ENCODE results near the gene GAS2L2. TPM values are rescaled to one million over a fixed set of nuclear protein-coding genes. Genes with fewer than 3 reads are reported as not detected.

GAS2L2 gene
- total RNA-seq, 1 experiment from 2014 or later: 0.15 TPM

- Mint-ChIP-seq H3K27me3 (ENCODE audit: low read depth) (no peaks in the 10 kb centered on the region), H3K9me3 (no peaks in the 10 kb centered on the region), H3K36me3 (peaks cover 30% of the 10 kb centered on the region), H3K4me1 (no peaks in the 10 kb centered on the region), H3K27ac (no peak overlapping the region), H3K4me3 (no peak overlapping the region)
- ATAC-seq (no peak), DNase-seq (ENCODE audit: low spot score) (no peak)
- TF ChIP-seq FOXJ3 (CRISPR knock-in tag; IDR thresholded peaks at IDR 0.05; ENCODE audit: borderline replicate concordance): no peak
- CTCF ChIA-PET: no interaction called here
- POLR2A ChIA-PET: no interaction called here
Observed at GRCh38 chr17:35708951-35709350, 44.1 kb downstream of the GAS2L2 start.

- H3K4me3 Mint-ChIP-seq: no peak overlapping the region
- ChIA-PET POLR2A (no interaction called here), CTCF (interaction anchor here (0.5 to 0.9 kb wide), 2 partner anchors 33 to 39 kb away, joined by 3 read pairs; no protein-coding TSS in a partner anchor)
- H3K36me3 Mint-ChIP-seq: peaks cover 30% of the 10 kb centered on the region
- H3K27me3 Mint-ChIP-seq (ENCODE audit: low read depth): no peaks in the 10 kb centered on the region
- no peak for DNase-seq (ENCODE audit: low spot score)
- no peaks in the 10 kb centered on the region for H3K9me3 Mint-ChIP-seq
- no peak overlapping the region for H3K27ac Mint-ChIP-seq
- no peak for ATAC-seq
- TF ChIP-seq ZNF219 (CRISPR knock-in tag; IDR thresholded peaks at IDR 0.05; ENCODE audit: borderline replicate concordance) (no peak), ELF4 (CRISPR knock-in tag; IDR thresholded peaks at IDR 0.05; ENCODE audit: low read depth) (no peak), AR (CRISPR knock-in tag; IDR thresholded peaks at IDR 0.05) (no peak), USF1 (CRISPR knock-in tag; IDR thresholded peaks at IDR 0.05) (no peak), FOXJ3 (CRISPR knock-in tag; IDR thresholded peaks at IDR 0.05; ENCODE audit: borderline replicate concordance) (no peak), ATF1 (CRISPR knock-in tag; IDR thresholded peaks at IDR 0.05) (no peak), IRF2 (CRISPR knock-in tag; IDR thresholded peaks at IDR 0.05; ENCODE audit: borderline replicate concordance, low read depth) (no peak), USF2 (CRISPR knock-in tag; IDR thresholded peaks at IDR 0.05) (no peak), ETV6 (CRISPR knock-in tag; IDR thresholded peaks at IDR 0.05) (no peak), NR1H2 (CRISPR knock-in tag; IDR thresholded peaks at IDR 0.05) (no peak), KAT7 (CRISPR knock-in tag; IDR thresholded peaks at IDR 0.05; ENCODE audit: borderline replicate concordance) (no peak), IRF1 (CRISPR knock-in tag; IDR thresholded peaks at IDR 0.05) (no peak), RELA (CRISPR knock-in tag; IDR thresholded peaks at IDR 0.05; ENCODE audit: borderline replicate concordance) (no peak), TEAD1 (CRISPR knock-in tag; IDR thresholded peaks at IDR 0.05) (no peak), ZBTB43 (CRISPR knock-in tag; IDR thresholded peaks at IDR 0.05) (no peak), GABPB1 (CRISPR knock-in tag; IDR thresholded peaks at IDR 0.05) (no peak), FOXK1 (CRISPR knock-in tag; IDR thresholded peaks at IDR 0.05) (no peak), NFATC4 (CRISPR knock-in tag; IDR thresholded peaks at IDR 0.05) (no peak), NR2C2 (CRISPR knock-in tag; IDR thresholded peaks at IDR 0.05) (no peak)
- no peaks in the 10 kb centered on the region for H3K4me1 Mint-ChIP-seq
Observed at GRCh38 chr17:35708149-35708548, 44.9 kb downstream of the GAS2L2 start.
